WERI-Rb-1 (cell line): Measurements from ENCODE around the gene PKDCC.

ENCODE experiments used
- DNase-seq: peaks from one replicate; pipeline ENCODE4 v3.0.0-alpha.2; 2020
- H3K27ac ChIP-seq: fragments of 250-450 bp; sonication (Bioruptor Pico); 2 replicates; pipeline ENCODE4 v1.5.1; 2020; ENCODE audit warnings: mild to moderate bottlenecking, moderate library complexity
- H3K27me3 ChIP-seq: fragments of 250-450 bp; sonication (Bioruptor Pico); 2 replicates; pipeline ENCODE4 v1.5.1; 2021; ENCODE audit warnings: mild to moderate bottlenecking, low read depth, moderate library complexity; ENCODE audit not compliant: insufficient read depth, severe bottlenecking
- H3K36me3 ChIP-seq: fragments of 250-450 bp; sonication (Bioruptor Pico); 2 replicates; pipeline ENCODE4 v1.5.1; 2020; ENCODE audit warnings: mild to moderate bottlenecking, moderate library complexity
- H3K4me3 ChIP-seq: 2 replicates; pipeline ENCODE4 v1.5.1; 2011; ENCODE audit warnings: low read depth, mild to moderate bottlenecking, control low read depth, low read length
- H3K9me3 ChIP-seq: fragments of 250-450 bp; sonication (Bioruptor Pico); 2 replicates; pipeline ENCODE4 v1.5.1; 2021; ENCODE audit warnings: mild to moderate bottlenecking, moderate library complexity; ENCODE audit not compliant: severe bottlenecking
- TF ChIP-seq, protein P1 (sequence below): IDR thresholded peaks from 2 replicates; pipeline ENCODE4 v1.5.1; 2011; ENCODE audit warnings: low read depth, mild to moderate bottlenecking, control low read depth, inconsistent platforms, low read length

PKDCC gene

DNA sequence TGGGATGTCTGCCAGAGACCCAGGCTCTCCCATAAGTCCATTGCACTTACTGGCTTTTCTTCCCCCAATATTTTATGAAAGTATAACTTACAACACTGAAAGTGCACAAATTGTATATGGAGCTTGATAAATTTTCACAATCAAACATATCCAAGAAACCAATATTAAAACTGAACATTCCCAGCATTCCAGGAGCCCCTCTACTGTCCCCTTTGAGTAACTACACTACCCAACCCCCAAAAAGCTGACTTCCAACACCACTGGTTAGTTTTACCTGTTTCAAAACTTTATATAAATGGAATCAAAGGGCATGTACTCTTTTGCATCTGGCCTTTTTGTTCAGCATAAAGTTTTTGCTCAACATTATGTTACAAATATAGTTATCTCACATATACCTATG, 35.2 kb upstream of the PKDCC start:
- Histone ChIP-seq H3K27me3 (no peaks in the 10 kb centered on the region), H3K27ac (no peak overlapping the region), H3K9me3 (peaks cover 10% of the 10 kb centered on the region), H3K4me3 (no peak overlapping the region), H3K36me3 (no peaks in the 10 kb centered on the region)
- TF ChIP-seq, protein P1, sequence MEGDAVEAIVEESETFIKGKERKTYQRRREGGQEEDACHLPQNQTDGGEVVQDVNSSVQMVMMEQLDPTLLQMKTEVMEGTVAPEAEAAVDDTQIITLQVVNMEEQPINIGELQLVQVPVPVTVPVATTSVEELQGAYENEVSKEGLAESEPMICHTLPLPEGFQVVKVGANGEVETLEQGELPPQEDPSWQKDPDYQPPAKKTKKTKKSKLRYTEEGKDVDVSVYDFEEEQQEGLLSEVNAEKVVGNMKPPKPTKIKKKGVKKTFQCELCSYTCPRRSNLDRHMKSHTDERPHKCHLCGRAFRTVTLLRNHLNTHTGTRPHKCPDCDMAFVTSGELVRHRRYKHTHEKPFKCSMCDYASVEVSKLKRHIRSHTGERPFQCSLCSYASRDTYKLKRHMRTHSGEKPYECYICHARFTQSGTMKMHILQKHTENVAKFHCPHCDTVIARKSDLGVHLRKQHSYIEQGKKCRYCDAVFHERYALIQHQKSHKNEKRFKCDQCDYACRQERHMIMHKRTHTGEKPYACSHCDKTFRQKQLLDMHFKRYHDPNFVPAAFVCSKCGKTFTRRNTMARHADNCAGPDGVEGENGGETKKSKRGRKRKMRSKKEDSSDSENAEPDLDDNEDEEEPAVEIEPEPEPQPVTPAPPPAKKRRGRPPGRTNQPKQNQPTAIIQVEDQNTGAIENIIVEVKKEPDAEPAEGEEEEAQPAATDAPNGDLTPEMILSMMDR: no peak
- no peak for DNase-seq

DNA sequence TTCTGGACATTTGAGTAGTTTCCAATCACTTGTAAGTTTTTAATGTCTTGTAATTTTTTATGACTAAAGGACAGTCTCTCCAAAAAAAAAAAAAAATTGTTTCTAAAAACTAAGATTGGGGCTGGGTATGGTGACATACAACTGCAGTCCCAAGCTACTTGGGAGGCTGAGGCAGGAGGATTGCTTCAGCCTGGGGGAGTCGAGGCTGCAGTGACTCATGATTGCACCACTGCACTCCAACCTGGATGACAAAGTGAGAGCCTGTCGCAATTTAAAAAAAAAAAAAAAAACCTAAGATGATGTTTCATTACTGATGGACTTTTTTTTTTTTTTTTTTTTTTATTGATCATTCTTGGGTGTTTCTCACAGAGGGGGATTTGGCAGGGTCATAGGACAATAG, 34.4 kb upstream of the PKDCC start:
- no peaks in the 10 kb centered on the region for H3K27me3 ChIP-seq
- H3K27ac ChIP-seq: no peak overlapping the region
- TF ChIP-seq, protein P1: no peak
- no peak overlapping the region for H3K4me3 ChIP-seq
- DNase-seq: no peak
- no peaks in the 10 kb centered on the region for H3K36me3 ChIP-seq
- H3K9me3 ChIP-seq: peaks cover 10% of the 10 kb centered on the region

DNA sequence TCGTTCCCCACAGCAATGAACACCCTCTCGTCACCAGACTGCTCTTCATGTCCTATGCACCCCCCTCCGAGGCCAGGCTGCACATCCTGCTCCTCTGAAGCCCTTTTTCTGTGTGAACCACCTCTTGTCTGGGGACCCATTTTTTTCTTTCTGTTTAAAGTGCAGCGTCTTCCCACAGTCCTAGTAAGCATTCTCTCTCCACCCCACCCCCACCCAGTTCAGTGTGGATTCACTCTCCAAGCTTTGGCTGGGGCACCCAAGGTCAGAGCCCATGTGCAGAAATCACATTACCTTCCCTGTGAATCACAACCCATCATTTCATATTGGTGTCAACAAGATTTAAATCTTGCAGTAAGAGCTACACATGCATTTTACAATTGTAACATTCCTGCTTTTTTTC, 26.4 kb upstream of the PKDCC start:
- H3K4me3 ChIP-seq: no peak overlapping the region
- H3K9me3 ChIP-seq: peaks cover 2% of the 10 kb centered on the region
- no peak overlapping the region for H3K27ac ChIP-seq
- H3K27me3 ChIP-seq: no peaks in the 10 kb centered on the region
- no peaks in the 10 kb centered on the region for H3K36me3 ChIP-seq
- peak; percentile 50 for DNase-seq
- TF ChIP-seq, protein P1: no peak

DNA sequence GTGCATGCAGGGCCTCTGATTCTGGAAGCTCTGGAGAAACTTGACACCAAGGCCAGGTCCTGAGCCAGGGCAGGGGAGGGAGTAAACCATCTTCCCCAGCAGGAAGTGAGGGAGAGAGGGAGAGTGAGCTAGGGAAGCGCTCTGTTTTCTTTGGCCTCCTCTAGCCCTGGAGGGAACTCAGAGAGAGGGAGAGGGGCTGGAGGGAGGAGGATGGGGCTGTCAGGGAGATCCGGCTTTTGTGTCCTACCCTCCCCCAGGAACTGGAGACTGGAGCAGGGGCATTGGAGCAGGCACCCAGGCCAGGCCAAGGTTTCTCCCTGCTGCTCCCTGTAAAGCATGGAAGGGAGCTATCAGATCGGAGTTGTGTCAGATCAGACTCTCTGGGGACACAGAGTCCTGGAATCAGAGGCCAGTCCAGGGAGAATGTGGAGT, 22.7 kb upstream of the PKDCC start:
- no peaks in the 10 kb centered on the region for H3K9me3 ChIP-seq
- H3K27me3 ChIP-seq: no peaks in the 10 kb centered on the region
- no peaks in the 10 kb centered on the region for H3K36me3 ChIP-seq
- no peak for DNase-seq
- TF ChIP-seq, protein P1: no peak
- no peak overlapping the region for H3K27ac ChIP-seq
- H3K4me3 ChIP-seq: no peak overlapping the region

DNA sequence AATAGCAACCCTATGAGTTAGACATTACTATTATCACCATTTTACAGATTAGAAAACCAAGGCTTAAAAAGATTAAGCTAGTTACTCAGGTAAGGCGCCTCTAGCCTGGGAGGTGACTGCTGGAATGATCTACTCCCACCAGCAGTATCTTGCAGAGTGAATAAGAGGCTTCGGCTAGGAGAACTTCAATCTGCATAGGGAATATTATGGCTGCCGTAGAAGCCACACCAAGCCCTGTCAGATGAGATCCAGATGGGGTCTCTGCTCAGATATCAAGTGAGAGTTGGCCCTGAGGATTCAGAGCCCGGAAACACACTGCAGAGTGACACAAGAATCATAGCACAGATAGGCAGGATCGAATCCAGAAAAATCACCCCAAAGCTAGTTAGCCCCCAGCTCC, 21.5 kb upstream of the PKDCC start:
- no peak for DNase-seq
- TF ChIP-seq, protein P1: no peak
- H3K27me3 ChIP-seq: no peaks in the 10 kb centered on the region

DNA sequence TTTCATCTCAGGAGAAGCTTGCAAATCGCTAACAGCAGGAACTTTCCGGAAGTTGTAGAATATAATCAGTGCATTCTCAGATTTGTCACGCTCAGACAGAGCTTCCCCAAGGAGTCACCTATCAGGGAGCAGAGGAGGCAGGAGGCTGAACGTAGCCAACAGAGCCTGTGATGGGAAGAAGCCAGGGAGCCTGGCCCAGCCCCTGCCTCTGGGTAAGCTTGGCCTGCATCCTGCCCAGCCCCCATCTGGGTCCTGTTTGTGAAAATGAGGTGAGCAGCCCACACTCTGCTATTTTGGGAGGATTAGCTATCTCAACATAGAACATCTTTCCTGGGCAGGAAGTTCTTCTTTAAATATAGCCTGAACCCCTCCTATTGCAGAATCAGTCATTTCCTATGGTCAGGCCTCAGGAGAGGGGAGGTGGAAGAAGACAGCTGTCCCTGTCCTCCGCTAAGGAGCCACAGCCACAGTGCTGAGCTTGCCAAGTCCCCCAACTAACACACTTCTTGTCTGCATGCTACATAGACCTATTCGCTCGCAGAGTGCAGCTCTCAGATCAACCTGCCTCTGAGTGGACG, 19.2 kb upstream of the PKDCC start:
- DNase-seq: no peak
- Histone ChIP-seq H3K4me3 (no peak overlapping the region), H3K27me3 (no peaks in the 10 kb centered on the region), H3K9me3 (no peaks in the 10 kb centered on the region), H3K27ac (no peak overlapping the region), H3K36me3 (no peaks in the 10 kb centered on the region)
- TF ChIP-seq, protein P1: no peak

More for the DNA sequence above, 21.5 kb upstream of the PKDCC start:
- no peak overlapping the region for H3K27ac ChIP-seq
- H3K9me3 ChIP-seq: no peaks in the 10 kb centered on the region
- no peaks in the 10 kb centered on the region for H3K36me3 ChIP-seq
- no peak overlapping the region for H3K4me3 ChIP-seq
